Activated CD4-positive, CD25-positive, alpha-beta regulatory T cell treated with anti-CD3 and anti-CD28 coated beads, Interleukin-2, amount 50 U/mL, for 24 hours (primary cell): ENCODE results near the gene GMPR.
A peak's percentile ranks its signal among the peaks of the same experiment; 100 is the strongest.
"Not testable (repeated sequence)": the region's sequence is repeated elsewhere in the genome, so short reads cannot be mapped to it uniquely, and the experiment has no call there.

Source experiments
- ATAC-seq, 2 donors: fragments of 150-1000 bp; cut with Tn5 transposase; one replicate each; pipeline ENCODE4 v1.10.0; 2021; ENCODE audit warnings: mild to moderate bottlenecking in 1 of 2, moderate library complexity in 1 of 2

Gene GMPR

GRCh38 chr6:16251706-16252105 lies 13.3 kb downstream of the GMPR start:
- ATAC-seq = no peak

DNA sequence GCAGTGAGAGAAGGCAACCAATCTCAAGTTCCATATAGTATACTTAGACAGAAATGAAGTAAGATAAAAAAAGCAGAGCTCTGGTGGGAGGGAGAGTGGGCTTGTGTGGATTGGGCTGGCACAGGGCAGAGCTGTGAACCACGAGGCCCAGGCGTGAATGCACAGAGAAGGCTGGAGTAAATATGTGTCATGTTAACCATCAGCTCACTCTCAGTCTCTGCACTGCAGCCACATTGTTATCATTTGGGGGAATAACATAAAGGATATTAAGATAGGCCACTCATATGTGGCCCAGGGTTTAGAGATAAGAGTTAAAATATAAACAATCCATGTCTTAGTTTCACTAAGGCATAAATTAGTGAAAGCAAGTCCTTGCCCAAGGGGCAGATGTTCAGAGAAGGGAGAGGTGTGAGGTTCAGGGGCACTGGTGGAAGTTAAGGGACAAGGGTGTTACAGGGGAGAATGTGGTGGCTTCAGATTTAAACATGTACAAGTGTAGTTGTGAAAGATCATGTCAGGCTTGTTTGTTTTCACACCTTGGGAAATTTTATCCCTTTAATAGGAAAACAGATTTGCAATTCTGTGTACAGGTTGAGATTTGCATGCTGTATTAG lies 14.4 kb downstream of the GMPR start:
- ATAC-seq = no peak

DNA sequence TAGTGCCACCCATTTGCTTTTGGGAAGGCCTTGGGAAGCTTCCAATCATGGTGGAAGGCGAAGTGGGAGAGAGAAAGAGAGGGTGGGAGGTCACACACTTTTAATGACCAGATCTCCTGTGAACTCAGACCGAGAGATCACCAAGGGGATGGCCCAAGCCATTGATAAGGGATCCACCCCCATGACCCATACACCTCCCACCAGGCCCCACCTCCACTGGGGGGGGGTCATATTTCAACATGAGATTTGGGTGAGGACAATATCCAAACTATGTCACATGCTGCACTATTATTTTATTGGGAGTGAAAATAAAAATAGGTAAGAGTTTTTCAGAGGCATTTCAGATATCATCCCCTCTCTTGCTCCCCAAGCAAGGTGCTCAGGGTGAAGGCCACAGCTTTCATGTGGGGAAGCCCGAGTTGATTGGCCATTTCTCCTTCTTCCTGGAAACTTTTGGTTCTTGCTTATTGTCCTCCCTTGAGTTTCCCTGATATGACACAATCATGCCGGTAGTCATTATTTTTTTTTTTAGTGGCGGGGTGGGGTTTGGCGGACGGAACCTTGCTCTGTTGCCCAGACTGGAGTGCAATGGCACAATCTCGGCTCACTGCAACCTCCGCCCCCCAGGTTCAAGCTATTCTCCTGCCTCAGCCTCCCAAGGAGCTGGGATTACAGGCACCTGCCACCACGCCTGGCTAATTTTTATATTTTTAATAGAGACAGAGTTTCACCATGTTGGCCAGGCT lies 15.2 kb downstream of the GMPR start:
- no peak for ATAC-seq

- no peak for ATAC-seq
These were observed 16.1 kb downstream of the GMPR start for GRCh38 chr6:16254535-16254934.

- ATAC-seq = no peak
These were observed 18.4 kb downstream of the GMPR start for GRCh38 chr6:16256781-16257180.

GRCh38 chr6:16257999-16258708 lies 19.8 kb downstream of the GMPR start:
- ATAC-seq = peak in 1 of 2 donors; percentile 51

GRCh38 chr6:16258709-16259075 lies 20.3 kb downstream of the GMPR start:
- no peak for ATAC-seq

- not testable (repeated sequence) for ATAC-seq
These were observed 21.2 kb downstream of the GMPR start for GRCh38 chr6:16259604-16260003.

GRCh38 chr6:16260602-16261001 lies 22.2 kb downstream of the GMPR start:
- not testable (repeated sequence) for ATAC-seq

- ATAC-seq = not testable (repeated sequence)
These were observed 24.4 kb downstream of the GMPR start for GRCh38 chr6:16262773-16263172.

GRCh38 chr6:16263464-16264099 lies 25.2 kb downstream of the GMPR start:
- not testable (repeated sequence) for ATAC-seq

DNA sequence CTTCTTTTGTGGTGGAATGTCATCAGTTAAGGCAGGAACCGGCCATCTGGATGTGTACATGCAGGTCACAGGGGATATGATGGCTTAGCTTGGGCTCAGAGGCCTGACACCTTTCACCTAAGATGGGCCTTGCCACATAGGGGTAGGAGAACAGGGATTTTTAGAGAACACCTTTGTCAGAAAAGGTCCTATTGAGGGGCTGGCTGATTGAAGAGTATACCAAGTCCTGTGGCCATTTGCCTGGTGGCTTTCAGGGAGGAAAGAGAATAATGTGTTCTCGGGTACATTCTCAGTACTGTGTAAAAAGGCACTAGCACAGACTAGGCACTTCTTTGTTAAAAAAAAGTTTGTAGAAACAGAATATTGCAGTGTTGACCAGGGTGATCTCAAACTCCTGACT lies 26.4 kb downstream of the GMPR start:
- ATAC-seq = no peak

DNA sequence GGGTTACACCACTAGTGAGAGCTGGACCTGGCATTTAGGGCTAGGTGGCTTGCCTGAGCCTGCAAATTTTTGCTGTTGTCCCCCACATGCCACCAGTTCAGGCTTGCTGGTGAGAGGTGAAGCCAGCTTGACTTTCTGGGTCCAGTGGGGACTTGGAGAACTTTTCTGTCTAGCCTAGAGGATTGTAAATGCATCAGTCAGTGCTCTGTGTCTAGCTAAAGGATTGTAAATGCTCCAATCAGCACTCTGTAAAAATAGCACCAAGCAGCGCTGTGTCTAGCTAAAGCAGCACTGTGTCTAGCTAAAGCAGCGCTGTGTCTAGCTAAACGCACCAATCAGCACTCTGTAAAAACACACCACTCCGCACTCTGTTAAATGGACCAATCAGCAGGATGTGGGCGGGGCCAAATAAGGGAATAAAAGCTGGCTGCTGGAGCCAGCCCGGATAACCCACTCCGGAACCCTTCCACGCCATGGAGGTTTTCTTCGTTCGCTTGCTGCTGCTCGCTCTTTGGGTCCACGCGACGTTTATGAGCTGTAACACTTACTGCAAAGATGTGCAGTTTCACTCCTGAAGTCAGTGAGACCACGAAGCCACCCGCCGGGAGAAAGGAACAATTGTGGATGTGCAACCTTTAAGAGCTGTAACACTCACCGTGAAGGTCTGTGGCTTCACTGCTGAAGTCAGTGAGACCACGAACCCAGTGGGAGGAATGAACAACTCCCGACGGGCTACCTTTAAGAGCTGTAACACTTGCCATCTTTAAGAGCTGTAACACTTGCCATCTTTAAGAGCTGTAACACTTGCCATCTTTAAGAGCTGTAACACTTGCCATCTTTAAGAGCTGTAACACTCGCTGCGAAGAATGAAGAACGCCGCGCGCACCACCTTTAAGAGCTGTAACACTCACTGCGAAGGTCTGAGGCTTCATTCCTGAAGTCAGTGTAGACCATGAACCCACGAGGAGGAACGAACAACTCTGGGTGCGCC lies 27.3 kb downstream of the GMPR start:
- no peak for ATAC-seq

- no peak for ATAC-seq
These were observed 29.3 kb downstream of the GMPR start for GRCh38 chr6:16267428-16268263.

DNA sequence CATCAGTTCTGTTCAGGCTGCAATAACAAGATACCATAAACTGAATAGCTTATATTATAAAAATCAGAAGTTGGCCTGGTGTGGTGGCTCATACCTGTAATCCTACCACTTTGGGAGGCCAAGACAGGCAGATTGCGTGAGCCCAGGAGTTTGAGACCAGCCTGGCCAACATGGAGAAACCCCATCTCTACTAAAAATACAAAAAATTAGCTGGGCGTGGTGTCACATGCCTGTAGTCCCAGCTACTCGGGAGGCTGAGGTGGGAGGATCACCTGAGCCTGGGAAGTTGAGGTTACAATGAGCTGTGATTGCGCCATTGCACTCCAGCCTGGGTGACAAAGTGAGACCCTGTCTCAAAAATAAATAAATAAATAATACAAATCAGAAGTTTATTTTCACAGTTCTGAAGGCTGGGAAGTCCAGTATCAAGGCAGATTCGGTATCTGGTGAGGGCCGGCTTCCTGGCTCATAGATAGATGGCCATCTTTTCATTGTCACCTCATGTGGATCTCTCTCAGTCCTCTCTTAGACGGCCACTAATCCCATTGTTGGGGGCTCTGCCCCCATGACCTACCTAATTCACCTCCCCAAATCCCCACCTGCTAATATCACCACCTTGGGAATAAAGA lies 31.2 kb downstream of the GMPR start:
- not testable (repeated sequence) for ATAC-seq

DNA sequence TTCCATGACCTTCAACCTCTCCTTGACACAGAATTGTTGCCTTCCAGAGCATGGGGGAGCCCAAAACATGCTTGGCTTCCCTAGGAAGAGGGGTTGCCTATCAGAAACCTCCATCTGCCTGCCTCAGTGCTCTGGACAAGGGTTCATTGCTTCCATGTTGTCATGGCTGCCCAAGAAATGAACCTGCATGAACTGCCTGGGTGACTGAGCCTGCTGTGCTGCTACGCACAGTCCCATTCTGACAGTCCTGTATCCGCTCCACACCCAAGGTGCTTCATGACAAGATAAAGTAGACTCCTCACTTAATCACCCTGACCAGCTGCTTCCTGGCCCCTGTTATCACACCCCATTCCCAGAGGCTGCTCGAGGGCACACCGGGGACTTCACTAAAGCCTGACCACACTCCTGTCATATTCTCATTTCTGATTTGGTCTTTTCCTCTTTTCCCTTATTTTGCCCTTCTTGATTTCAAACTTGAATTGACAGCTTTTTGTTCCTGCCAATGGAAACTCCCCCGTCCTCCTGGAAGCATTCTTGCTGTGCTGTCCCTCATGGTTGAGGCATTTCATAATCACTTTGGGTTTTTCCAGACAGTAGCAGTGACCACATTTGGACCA lies 31.9 kb downstream of the GMPR start:
- ATAC-seq = no peak

- no peak for ATAC-seq
These were observed 33.0 kb downstream of the GMPR start for GRCh38 chr6:16271428-16271827.

GRCh38 chr6:16272201-16272600 lies 33.8 kb downstream of the GMPR start:
- no peak for ATAC-seq

DNA sequence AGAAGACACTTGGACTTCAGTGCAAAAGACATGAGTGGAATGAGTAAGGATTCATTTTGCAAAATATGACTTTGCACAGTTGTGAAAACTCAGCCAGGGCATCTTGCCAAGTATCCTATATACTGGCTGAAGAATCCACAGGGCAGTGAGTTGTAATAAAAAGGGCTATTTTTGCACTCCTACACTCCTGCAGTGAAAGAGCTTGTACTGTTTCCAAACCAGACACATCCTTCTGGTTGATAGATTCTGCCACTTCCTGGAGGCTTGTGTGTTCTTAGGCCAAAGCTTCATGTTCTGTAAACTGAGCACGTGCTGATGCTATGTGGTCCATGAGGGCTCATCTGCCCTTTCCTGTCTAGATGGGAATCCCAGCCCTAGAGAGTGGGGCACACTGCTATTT lies 34.9 kb downstream of the GMPR start:
- no peak for ATAC-seq

GRCh38 chr6:16274483-16274882 lies 36.1 kb downstream of the GMPR start:
- no peak for ATAC-seq
